Neuron (in vitro differentiated cells): Measurements from ENCODE around the gene PRKD2.

Experiments
- H2AFZ ChIP-seq: one replicate; pipeline ENCODE4 v1.6.1; 2013; ENCODE audit warnings: low read depth, mild to moderate bottlenecking, inconsistent platforms, low read length, moderate library complexity
- H3K27me3 ChIP-seq: one replicate; pipeline ENCODE4 v1.6.1; 2013; ENCODE audit warnings: low read length; ENCODE audit not compliant: insufficient read depth
- H3K36me3 ChIP-seq: one replicate; pipeline ENCODE4 v1.6.1; 2013; ENCODE audit warnings: low read length; ENCODE audit not compliant: insufficient read depth
- H3K4me1 ChIP-seq: one replicate; pipeline ENCODE4 v1.6.1; 2013; ENCODE audit warnings: low read length; ENCODE audit not compliant: insufficient read depth
- H3K4me3 ChIP-seq: 2 replicates; pipeline ENCODE4 v1.5.1; 2013; ENCODE audit warnings: mild to moderate bottlenecking, low read length, moderate library complexity
- H3K9me3 ChIP-seq: one replicate; pipeline ENCODE4 v1.6.1; 2013; ENCODE audit warnings: low read length

PRKD2 gene

GRCh38 chr19:46698395-46699321 is 18.3 kb downstream of the PRKD2 start:
- peaks cover 63% of the 10 kb centered on the region for H3K36me3 ChIP-seq
- H3K27me3 ChIP-seq: no peaks in the 10 kb centered on the region
- peaks cover 3% of the 10 kb centered on the region for H3K9me3 ChIP-seq
- H2AFZ ChIP-seq: no peak overlapping the region
- H3K4me1 ChIP-seq: no peaks in the 10 kb centered on the region
- H3K4me3 ChIP-seq: no peak overlapping the region

- H2AFZ ChIP-seq: no peak overlapping the region
- H3K4me1 ChIP-seq: no peaks in the 10 kb centered on the region
- peaks cover 69% of the 10 kb centered on the region for H3K36me3 ChIP-seq
- no peak overlapping the region for H3K4me3 ChIP-seq
- peaks cover 3% of the 10 kb centered on the region for H3K9me3 ChIP-seq
- no peaks in the 10 kb centered on the region for H3K27me3 ChIP-seq
Observed at GRCh38 chr19:46697204-46697960, 19.5 kb downstream of the PRKD2 start.

- H3K36me3 ChIP-seq: peaks cover 75% of the 10 kb centered on the region
- peaks cover 3% of the 10 kb centered on the region for H3K9me3 ChIP-seq
- no peak overlapping the region for H3K4me3 ChIP-seq
- H2AFZ ChIP-seq: no peak overlapping the region
- H3K27me3 ChIP-seq: no peaks in the 10 kb centered on the region
- H3K4me1 ChIP-seq: no peaks in the 10 kb centered on the region
Observed at GRCh38 chr19:46696866-46697203, 20.1 kb downstream of the PRKD2 start.

- Histone ChIP-seq H2AFZ (no peak overlapping the region), H3K4me1 (no peaks in the 10 kb centered on the region), H3K4me3 (no peak overlapping the region), H3K36me3 (peaks cover 77% of the 10 kb centered on the region), H3K27me3 (no peaks in the 10 kb centered on the region), H3K9me3 (peaks cover 3% of the 10 kb centered on the region)
Observed at GRCh38 chr19:46696052-46696451, 20.9 kb downstream of the PRKD2 start.

- peaks cover 74% of the 10 kb centered on the region for H3K36me3 ChIP-seq
- H2AFZ ChIP-seq: no peak overlapping the region
- peaks cover 3% of the 10 kb centered on the region for H3K9me3 ChIP-seq
- H3K4me3 ChIP-seq: no peak overlapping the region
- no peaks in the 10 kb centered on the region for H3K4me1 ChIP-seq
- H3K27me3 ChIP-seq: no peaks in the 10 kb centered on the region
Observed at GRCh38 chr19:46693760-46694159, 23.2 kb downstream of the PRKD2 start.

GRCh38 chr19:46692918-46693722 is 23.8 kb downstream of the PRKD2 start:
- H3K4me3 ChIP-seq: no peak overlapping the region
- H3K27me3 ChIP-seq: no peaks in the 10 kb centered on the region
- H3K9me3 ChIP-seq: no peaks in the 10 kb centered on the region
- H3K4me1 ChIP-seq: no peaks in the 10 kb centered on the region
- no peak overlapping the region for H2AFZ ChIP-seq
- peaks cover 70% of the 10 kb centered on the region for H3K36me3 ChIP-seq

- peaks cover 78% of the 10 kb centered on the region for H3K36me3 ChIP-seq
- H3K9me3 ChIP-seq: no peaks in the 10 kb centered on the region
- no peaks in the 10 kb centered on the region for H3K27me3 ChIP-seq
- no peaks in the 10 kb centered on the region for H3K4me1 ChIP-seq
- no peak overlapping the region for H3K4me3 ChIP-seq
- H2AFZ ChIP-seq: no peak overlapping the region
Observed at GRCh38 chr19:46691948-46692347, 25.0 kb downstream of the PRKD2 start.

GRCh38 chr19:46691104-46691503 is 25.8 kb downstream of the PRKD2 start:
- Histone ChIP-seq H3K4me1 (no peaks in the 10 kb centered on the region), H3K9me3 (no peaks in the 10 kb centered on the region), H3K4me3 (no peak overlapping the region), H3K27me3 (no peaks in the 10 kb centered on the region), H2AFZ (no peak overlapping the region), H3K36me3 (peaks cover 77% of the 10 kb centered on the region)

GRCh38 chr19:46689358-46689757 is 27.6 kb downstream of the PRKD2 start:
- no peaks in the 10 kb centered on the region for H3K9me3 ChIP-seq
- H3K36me3 ChIP-seq: peaks cover 80% of the 10 kb centered on the region
- no peaks in the 10 kb centered on the region for H3K27me3 ChIP-seq
- no peak overlapping the region for H2AFZ ChIP-seq
- no peak overlapping the region for H3K4me3 ChIP-seq
- H3K4me1 ChIP-seq: no peaks in the 10 kb centered on the region

- Histone ChIP-seq H3K4me3 (no peak overlapping the region), H3K9me3 (no peaks in the 10 kb centered on the region), H3K27me3 (no peaks in the 10 kb centered on the region), H3K36me3 (peaks cover 75% of the 10 kb centered on the region), H3K4me1 (no peaks in the 10 kb centered on the region), H2AFZ (no peak overlapping the region)
Observed at GRCh38 chr19:46687438-46688145, 29.3 kb downstream of the PRKD2 start.

GRCh38 chr19:46685189-46685588 is 31.7 kb downstream of the PRKD2 start:
- Histone ChIP-seq H3K4me3 (no peak overlapping the region), H2AFZ (no peak overlapping the region), H3K36me3 (peaks cover 57% of the 10 kb centered on the region), H3K9me3 (no peaks in the 10 kb centered on the region), H3K4me1 (no peaks in the 10 kb centered on the region), H3K27me3 (no peaks in the 10 kb centered on the region)

GRCh38 chr19:46678110-46678732 is 38.7 kb downstream of the PRKD2 start:
- H3K4me3 ChIP-seq: no peak overlapping the region
- H3K9me3 ChIP-seq: no peaks in the 10 kb centered on the region
- H3K4me1 ChIP-seq: no peaks in the 10 kb centered on the region
- H2AFZ ChIP-seq: no peak overlapping the region
- no peaks in the 10 kb centered on the region for H3K27me3 ChIP-seq
- peaks cover 51% of the 10 kb centered on the region for H3K36me3 ChIP-seq
